Epithelial cell of esophagus (primary cell): Measurements from ENCODE around the gene CASP12.
"Not testable (repeated sequence)": the region's sequence is repeated elsewhere in the genome, so short reads cannot be mapped to it uniquely, and the experiment has no call there.

ENCODE experiments used
- DNase-seq: peaks from one replicate; pipeline ENCODE4 v3.0.0; 2010; ENCODE audit warnings: low read depth
- H3K4me3 ChIP-seq: 2 replicates; pipeline ENCODE4 v1.5.1; 2011; ENCODE audit warnings: mild to moderate bottlenecking, low read length, control low read depth
- CTCF ChIP-seq: IDR thresholded peaks from 2 replicates; pipeline ENCODE4 v1.5.1; 2011; ENCODE audit warnings: low read depth, mild to moderate bottlenecking, low read length, control low read depth, inconsistent platforms; ENCODE audit not compliant: insufficient read depth; ENCODE audit errors: missing control alignments

Gene CASP12

GRCh38 chr11:104897891-104898684 is at the start of gene CASP12:
CASP12 (minus strand) TSS chr11:104898460.
- TF ChIP-seq CTCF, result no peak
- H3K4me3 ChIP-seq, result no peak within 1 kb of the TSS
- no peak for DNase-seq

GRCh38 chr11:104946907-104947306 is 48.6 kb upstream of the CASP12 start:
- peak; percentile 61 for TF ChIP-seq CTCF
- DNase-seq, result peak; percentile 80
- no peak overlapping the region for H3K4me3 ChIP-seq

- no peak for DNase-seq
- no peak for TF ChIP-seq CTCF
- no peak overlapping the region for H3K4me3 ChIP-seq
These were observed 45.8 kb upstream of the CASP12 start for GRCh38 chr11:104944076-104944475.

- no peak overlapping the region for H3K4me3 ChIP-seq
- TF ChIP-seq CTCF, result no peak
- no peak for DNase-seq
These were observed 45.3 kb upstream of the CASP12 start for GRCh38 chr11:104943561-104943960.

GRCh38 chr11:104934594-104934993 is 36.3 kb upstream of the CASP12 start:
- H3K4me3 ChIP-seq, result no peak overlapping the region
- TF ChIP-seq CTCF, result no peak
- no peak for DNase-seq

GRCh38 chr11:104934073-104934472 is 35.8 kb upstream of the CASP12 start:
- not testable (repeated sequence) for DNase-seq, H3K4me3 ChIP-seq

GRCh38 chr11:104928811-104929210 is 30.6 kb upstream of the CASP12 start:
- no peak overlapping the region for H3K4me3 ChIP-seq
- no peak for TF ChIP-seq CTCF
- DNase-seq, result no peak
